GM19238 (cell line): ENCODE data around the gene GRAP.

Experiments used
- DNase-seq: peaks from one replicate; pipeline ENCODE4 v3.0.0; 2011; ENCODE audit warnings: low spot score; ENCODE audit not compliant: insufficient read length

Gene GRAP

GRCh38 chr17:19018600-19018950 is 28.2 kb downstream of the GRAP start:
- DNase-seq: no peak

DNA sequence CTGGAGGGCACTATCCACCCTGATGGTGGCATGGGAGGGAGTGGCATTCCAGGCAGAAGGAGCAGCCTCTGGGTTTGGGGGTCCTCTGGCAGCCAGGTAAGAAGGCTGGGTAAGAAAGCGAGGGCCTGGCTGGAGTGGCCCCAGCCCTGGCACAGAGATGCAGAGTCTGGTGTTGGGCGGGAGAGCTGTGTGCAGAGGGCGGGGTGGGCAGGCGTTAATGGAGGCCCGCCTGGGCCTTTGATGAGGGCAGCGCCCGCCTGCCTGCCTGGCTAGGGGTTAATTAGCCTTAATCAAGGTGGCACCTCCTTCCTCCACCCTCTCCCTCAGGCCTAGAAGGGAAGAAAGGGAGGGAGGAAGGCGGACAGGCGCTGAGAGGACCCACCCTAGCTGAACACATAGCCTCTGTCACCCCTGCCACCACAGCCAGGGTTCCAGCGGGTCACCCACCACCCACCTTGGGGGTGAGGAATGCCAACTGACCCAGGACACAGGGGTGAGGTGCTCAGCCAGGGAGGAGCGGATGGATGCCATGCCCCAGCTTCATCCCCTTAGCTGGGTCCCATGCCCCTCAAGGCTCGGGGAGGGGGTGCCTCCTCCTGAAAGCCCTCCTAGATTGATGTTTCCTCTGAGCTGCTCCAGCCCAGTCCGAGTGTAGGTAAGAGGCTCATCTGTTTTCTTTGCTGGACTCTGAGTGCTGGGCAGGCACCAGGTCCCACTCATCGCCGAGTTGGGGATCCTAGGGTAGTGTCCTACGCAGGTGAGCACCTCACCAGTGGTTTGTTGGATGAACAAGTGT is 28.8 kb downstream of the GRAP start:
- DNase-seq: no peak

GRCh38 chr17:19017401-19017800 is 29.4 kb downstream of the GRAP start:
- no peak for DNase-seq

- no peak for DNase-seq
Observed at GRCh38 chr17:19016881-19017280, 29.9 kb downstream of the GRAP start.

GRCh38 chr17:19016297-19016696 is 30.5 kb downstream of the GRAP start:
- DNase-seq: no peak

DNA sequence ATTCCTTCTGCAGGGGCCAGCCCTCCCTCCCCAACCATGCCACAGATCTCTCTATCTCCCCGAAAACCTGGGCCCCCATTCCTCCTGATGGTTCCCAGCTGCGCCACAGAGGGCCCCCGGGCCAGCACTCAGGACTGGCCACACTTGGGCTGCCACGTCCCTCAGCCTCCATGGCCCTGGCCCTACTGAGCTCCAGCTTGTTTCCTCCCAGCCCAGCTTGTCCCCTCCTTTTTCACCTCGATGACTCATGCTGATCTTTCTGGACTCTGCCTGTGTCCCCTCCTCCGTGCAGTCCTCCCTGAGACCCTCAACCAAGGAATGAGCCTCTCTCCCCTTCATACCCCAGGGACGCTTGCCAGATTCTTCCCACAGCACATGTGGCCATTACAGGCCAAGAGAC is 31.3 kb downstream of the GRAP start:
- no peak for DNase-seq

GRCh38 chr17:19014628-19015215 is 32.0 kb downstream of the GRAP start:
- DNase-seq: no peak

DNA sequence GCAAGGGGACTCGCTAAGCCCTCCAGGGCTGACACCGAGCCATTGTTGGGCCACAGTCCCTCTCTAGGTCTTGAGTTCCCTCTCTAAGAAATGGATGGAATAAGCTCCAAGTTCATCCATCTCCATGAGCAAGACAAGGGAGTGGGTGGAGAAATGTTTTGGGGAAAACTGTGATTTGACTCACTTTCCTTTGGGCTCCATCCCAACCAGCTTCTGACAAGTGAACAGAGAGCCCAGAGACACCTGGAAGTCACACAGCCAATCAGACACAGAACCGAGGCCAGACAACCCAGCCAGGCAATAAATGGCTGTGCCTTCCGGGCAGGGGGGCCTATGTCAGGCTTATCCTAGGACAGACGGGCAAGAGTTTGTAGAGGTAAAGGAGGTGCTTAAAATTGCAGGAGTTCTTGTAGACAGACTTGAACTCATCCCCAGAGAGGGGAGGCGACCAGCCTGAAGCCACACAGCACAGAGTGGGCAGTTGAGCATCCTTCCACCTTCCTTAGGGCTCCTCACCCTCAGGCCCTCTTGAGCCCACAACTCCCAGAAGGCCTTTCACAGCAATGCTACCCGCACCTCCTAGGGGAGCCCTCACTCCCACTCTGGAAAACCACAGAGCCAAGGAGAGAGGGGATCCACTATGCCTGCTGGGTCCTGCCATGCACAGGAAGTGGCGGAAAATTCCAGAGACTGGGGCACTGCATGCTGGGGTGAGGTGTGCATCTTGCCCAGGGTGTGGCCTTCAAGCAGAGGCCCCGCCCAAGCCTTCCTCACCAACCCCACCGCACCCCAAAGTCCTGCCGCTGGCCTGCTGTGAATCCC is 32.7 kb downstream of the GRAP start:
- DNase-seq: no peak

DNA sequence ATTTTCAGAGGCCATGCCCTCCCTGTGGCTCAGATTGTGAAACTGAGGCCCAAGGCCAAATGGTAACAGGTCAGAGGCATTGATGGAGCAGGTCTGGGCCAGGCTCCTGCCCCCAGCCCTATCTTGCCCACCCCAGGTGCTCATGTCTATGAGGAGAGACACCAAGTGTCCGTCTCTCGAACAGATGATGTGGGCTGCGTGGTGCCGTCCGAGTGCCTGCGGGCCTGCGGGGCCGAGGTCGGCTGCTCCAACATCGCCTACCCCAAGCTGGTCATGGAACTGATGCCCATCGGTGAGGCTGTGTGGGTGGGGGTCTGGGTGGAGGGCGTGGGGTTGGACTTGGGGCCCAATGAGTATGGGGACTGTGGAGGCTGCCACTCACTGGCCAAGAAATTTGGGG is 33.5 kb downstream of the GRAP start:
- no peak for DNase-seq

GRCh38 chr17:19012171-19013080 is 34.3 kb downstream of the GRAP start:
- DNase-seq: no peak

DNA sequence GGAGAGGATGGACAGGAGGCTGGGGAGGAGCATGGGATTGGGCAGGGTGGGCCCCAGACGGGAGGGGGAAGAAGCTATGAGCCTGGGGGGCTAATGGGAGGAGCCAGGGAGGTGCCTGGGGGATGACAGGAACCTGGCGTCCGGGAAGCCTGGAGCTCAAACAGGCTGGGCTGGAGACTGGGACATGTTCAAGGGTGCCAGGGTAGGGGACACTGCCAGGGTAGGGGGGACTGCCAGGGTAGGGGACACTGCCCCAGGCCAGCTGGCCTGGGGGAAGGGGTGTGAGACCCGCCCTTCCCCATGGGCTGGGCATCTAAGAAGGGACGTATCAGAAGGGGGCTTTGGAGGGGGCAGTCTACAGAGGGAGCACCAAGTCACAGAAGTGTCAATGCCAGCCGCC is 35.2 kb downstream of the GRAP start:
- no peak for DNase-seq

- no peak for DNase-seq
Observed at GRCh38 chr17:19010729-19011505, 35.8 kb downstream of the GRAP start.

DNA sequence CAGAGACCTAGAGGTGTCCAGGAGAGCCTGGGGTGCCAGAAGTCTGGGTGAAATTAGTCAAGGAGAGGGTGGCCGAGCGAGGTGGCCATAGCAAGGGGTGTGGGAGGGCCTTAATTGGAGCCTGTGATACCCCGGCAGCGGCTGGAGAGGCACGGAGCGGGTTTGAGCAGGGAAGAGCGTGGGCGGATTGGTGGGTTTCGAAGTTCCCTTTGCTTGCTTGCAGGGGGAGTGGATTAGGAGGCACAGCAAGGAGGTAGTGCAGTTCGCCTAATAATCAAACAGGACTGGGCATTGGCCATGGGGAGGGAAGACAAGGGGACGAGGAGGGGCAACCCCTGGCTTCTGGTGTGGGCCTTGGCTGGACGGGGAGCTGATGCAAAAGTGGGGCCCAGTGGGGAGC is 36.8 kb downstream of the GRAP start:
- no peak for DNase-seq

DNA sequence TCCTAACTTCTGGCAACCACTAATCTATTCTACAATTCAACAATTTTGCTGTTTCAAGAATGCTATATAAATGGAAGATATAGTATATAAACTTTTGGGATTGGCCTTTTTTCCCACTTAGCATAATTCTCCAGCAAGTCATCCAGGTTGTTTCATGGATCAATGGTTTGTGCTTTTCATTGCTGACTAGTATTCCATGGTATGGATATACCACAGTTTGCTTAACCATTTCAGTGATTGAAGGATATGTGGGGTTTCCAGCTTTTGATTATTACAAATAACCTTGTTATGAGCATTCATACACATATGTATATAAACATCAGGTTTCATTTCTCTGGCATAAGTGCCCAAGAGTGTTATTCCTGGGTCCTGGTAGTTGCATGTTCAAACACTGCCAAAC is 40.1 kb downstream of the GRAP start:
- DNase-seq: no peak

GRCh38 chr17:19005789-19006430 is 40.8 kb downstream of the GRAP start:
- no peak for DNase-seq

DNA sequence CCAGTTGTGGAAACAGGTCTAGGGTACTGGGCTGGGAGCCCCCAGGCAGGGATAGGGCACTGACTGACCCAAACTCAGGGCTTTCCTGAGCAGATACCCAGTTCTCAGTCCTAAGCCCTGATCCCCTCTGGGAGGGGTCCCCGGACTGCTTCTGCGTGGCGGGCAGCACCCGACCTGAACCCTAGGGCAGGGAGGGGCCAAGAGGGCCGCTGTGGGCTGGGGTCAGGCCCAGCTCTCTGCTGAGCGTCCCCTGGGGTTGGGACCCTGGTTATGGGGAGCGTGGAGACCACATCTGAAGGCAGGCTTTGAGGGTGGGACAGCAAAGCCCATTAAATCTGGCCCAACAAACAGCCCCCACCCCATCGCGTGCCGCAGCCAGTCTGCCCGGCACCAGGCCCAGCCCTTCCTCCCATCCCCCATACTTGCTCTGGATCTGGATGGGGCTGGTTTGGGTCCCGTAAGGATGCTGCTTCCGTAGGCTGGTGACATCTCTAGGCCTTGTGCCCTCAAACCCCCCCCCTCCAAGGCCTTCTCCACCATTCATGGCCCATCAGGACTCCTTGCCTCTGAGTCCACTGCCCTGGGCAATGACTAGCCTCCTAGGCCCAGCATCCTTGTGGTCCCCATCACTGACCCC is 41.5 kb downstream of the GRAP start:
- DNase-seq: no peak

DNA sequence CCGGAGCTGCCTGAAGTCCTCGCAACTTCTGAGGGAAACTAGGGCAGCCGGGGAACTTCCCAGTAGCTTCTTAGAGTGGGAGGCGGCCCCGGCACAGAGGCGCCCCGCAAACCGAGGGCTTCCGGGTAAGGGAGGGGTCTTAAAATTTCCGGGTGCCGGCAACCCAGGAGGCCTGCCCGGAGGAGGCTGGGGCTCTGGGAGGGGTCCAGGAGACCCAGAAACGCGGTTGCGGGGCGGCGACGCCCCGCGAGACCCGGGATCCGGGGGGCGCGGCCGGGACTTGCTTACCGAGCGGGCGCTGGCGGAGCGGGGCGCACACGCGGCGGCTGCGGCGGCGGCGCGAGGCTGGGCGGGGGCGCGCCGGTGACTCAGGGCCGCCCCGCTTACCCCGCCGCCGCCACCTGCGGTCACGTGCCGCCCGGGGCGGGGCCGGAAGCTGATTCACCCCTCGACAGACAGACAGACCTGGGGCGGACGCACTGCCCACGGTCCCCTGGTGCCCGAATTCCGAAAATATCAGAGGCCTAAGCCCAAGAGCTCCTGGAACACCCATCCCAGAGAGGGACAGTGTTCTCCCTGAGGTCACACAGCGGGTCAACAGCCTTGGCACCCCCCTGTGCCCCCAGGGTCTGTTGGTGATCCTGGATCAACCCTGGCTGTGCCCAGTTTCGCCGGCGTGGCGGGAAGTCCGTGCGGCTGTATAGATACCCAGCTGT is 42.2 kb downstream of the GRAP start, which contains the start of gene FAM83G:
Gene FAM83G (minus strand): TSS at position 344 of the 716 bp plus-strand sequence. CDS start 723 bp downstream, outside the sequence.
- peak; percentile 86 for DNase-seq

- peak; percentile 60 for DNase-seq
Observed at GRCh38 chr17:19003543-19004420, 43.0 kb downstream of the GRAP start.
